ENCODE data around the gene OPCML.

OPCML gene

DNA sequence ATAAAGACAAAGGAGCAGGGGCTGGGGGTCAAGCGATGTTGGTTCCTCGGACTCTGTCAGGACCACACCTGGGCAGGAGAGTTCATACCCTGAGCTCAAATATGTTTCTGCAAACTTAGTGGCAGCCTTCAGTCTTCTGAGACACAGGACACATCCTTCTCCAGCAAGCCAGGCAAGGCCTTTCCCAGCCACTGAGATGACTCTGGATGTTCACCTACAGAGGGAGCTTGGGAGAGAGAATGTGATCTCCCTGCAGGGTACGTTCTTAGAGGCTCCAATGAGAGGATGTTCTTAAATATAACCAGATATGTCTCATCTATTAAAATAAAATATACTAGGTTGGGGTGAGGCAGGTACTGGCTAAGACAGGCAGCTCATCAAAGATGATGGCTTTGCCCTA is 461.5 kb downstream of the OPCML start:
- Histone ChIP-seq H3K9me3 (ENCODE audit: control insufficient read depth, insufficient read depth, low read length) (no peaks in the 10 kb centered on the region), H3K27me3 (ENCODE audit: control insufficient read depth, low read length) (no peaks in the 10 kb centered on the region), H3K9me2 (replicated peaks; ENCODE audit: control insufficient read depth, low read length) (no peaks in the 10 kb centered on the region), H3F3A (ENCODE audit: control insufficient read depth, insufficient read depth) (no peaks in the 10 kb centered on the region), H3K4me2 (ENCODE audit: low read length) (no peak overlapping the region), H3K36me3 (ENCODE audit: control insufficient read depth, low read length) (no peaks in the 10 kb centered on the region), H3K27ac (ENCODE audit: low read depth, low read length) (no peak overlapping the region), H3K4me3 (ENCODE audit: low read length) (no peak overlapping the region), H3K79me2 (ENCODE audit: control insufficient read depth, low read length) (no peaks in the 10 kb centered on the region), H4K20me1 (ENCODE audit: control insufficient read depth, insufficient read depth, low read depth, low read length) (no peaks in the 10 kb centered on the region), H3K4me1 (ENCODE audit: control insufficient read depth, low read length) (no peaks in the 10 kb centered on the region)
- TF ChIP-seq, protein P1, sequence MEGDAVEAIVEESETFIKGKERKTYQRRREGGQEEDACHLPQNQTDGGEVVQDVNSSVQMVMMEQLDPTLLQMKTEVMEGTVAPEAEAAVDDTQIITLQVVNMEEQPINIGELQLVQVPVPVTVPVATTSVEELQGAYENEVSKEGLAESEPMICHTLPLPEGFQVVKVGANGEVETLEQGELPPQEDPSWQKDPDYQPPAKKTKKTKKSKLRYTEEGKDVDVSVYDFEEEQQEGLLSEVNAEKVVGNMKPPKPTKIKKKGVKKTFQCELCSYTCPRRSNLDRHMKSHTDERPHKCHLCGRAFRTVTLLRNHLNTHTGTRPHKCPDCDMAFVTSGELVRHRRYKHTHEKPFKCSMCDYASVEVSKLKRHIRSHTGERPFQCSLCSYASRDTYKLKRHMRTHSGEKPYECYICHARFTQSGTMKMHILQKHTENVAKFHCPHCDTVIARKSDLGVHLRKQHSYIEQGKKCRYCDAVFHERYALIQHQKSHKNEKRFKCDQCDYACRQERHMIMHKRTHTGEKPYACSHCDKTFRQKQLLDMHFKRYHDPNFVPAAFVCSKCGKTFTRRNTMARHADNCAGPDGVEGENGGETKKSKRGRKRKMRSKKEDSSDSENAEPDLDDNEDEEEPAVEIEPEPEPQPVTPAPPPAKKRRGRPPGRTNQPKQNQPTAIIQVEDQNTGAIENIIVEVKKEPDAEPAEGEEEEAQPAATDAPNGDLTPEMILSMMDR (IDR thresholded peaks at IDR 0.05; ENCODE audit: low read depth, low read length, poor library complexity, severe bottlenecking): no peak
- no peak for TF ChIP-seq EZH2phosphoT487 (IDR thresholded peaks at IDR 0.05; ENCODE audit: borderline replicate concordance, low read length)

GRCh38 chr11:133070021-133070713 is 462.1 kb downstream of the OPCML start:
- TF ChIP-seq, protein P1 (IDR thresholded peaks at IDR 0.05; ENCODE audit: low read depth, low read length, poor library complexity, severe bottlenecking): no peak
- no peak for TF ChIP-seq EZH2phosphoT487 (IDR thresholded peaks at IDR 0.05; ENCODE audit: borderline replicate concordance, low read length)
- Histone ChIP-seq H3F3A (ENCODE audit: control insufficient read depth, insufficient read depth) (no peaks in the 10 kb centered on the region), H3K79me2 (ENCODE audit: control insufficient read depth, low read length) (no peaks in the 10 kb centered on the region), H3K36me3 (ENCODE audit: control insufficient read depth, low read length) (no peaks in the 10 kb centered on the region), H3K4me2 (ENCODE audit: low read length) (no peak overlapping the region), H4K20me1 (ENCODE audit: control insufficient read depth, insufficient read depth, low read depth, low read length) (no peaks in the 10 kb centered on the region), H3K4me3 (ENCODE audit: low read length) (no peak overlapping the region), H3K9me3 (ENCODE audit: control insufficient read depth, insufficient read depth, low read length) (no peaks in the 10 kb centered on the region), H3K27me3 (ENCODE audit: control insufficient read depth, low read length) (no peaks in the 10 kb centered on the region), H3K4me1 (ENCODE audit: control insufficient read depth, low read length) (no peaks in the 10 kb centered on the region), H3K27ac (ENCODE audit: low read depth, low read length) (no peak overlapping the region), H3K9me2 (replicated peaks; ENCODE audit: control insufficient read depth, low read length) (no peaks in the 10 kb centered on the region)

DNA sequence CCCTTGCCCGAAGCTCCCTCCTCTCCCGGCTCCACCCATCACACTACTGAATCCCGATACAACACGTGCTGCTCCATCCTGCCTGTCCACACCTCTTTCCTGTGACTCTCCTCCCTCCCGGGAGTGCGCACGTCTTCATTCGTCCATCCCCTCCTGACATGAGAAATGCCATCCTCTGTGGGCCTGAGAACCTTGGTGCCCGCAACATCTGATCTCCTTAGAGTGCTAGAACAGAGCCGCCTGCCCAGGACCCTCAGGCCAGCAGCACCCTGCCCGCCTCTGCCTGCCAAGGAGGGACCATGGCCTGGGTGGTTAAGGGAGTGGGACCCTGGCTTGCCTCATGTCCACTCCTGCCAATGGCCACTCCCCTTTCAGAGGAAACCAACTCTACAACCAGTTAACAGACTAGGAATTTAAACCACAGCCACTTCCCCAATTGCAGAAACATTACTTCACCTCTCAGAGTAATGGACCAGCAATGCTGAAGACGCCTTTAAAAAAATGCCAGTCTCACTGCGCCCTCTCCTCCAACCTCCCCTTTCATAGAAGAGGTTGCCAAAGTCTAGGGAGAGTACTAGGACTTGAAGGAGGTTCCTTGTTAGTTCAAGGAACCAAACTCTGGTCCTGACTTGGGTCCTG is 466.3 kb downstream of the OPCML start:
- Histone ChIP-seq H3K36me3 (ENCODE audit: control insufficient read depth, low read length) (no peaks in the 10 kb centered on the region), H3K27ac (ENCODE audit: low read depth, low read length) (no peak overlapping the region), H3K9me2 (replicated peaks; ENCODE audit: control insufficient read depth, low read length) (no peaks in the 10 kb centered on the region), H3K9me3 (ENCODE audit: control insufficient read depth, insufficient read depth, low read length) (no peaks in the 10 kb centered on the region), H4K20me1 (ENCODE audit: control insufficient read depth, insufficient read depth, low read depth, low read length) (no peaks in the 10 kb centered on the region), H3K4me3 (ENCODE audit: low read length) (no peak overlapping the region), H3K27me3 (ENCODE audit: control insufficient read depth, low read length) (no peaks in the 10 kb centered on the region), H3F3A (ENCODE audit: control insufficient read depth, insufficient read depth) (no peaks in the 10 kb centered on the region), H3K4me1 (ENCODE audit: control insufficient read depth, low read length) (no peaks in the 10 kb centered on the region), H3K4me2 (ENCODE audit: low read length) (no peak overlapping the region), H3K79me2 (ENCODE audit: control insufficient read depth, low read length) (no peaks in the 10 kb centered on the region)
- TF ChIP-seq EZH2phosphoT487 (IDR thresholded peaks at IDR 0.05; ENCODE audit: borderline replicate concordance, low read length): no peak
- TF ChIP-seq, protein P1 (IDR thresholded peaks at IDR 0.05; ENCODE audit: low read depth, low read length, poor library complexity, severe bottlenecking): no peak

All from DOHH2 (cell line).